GM12864 (cell line): ENCODE results near the gene IFI27.

Source experiments
- DNase-seq: peaks from one replicate; pipeline ENCODE4 v3.0.0-alpha.2; 2011; ENCODE audit warnings: low read depth
- H3K4me3 ChIP-seq: 2 replicates; pipeline ENCODE4 v1.5.1; 2011; ENCODE audit warnings: mild to moderate bottlenecking, low read depth, low read length, control low read depth
- CTCF ChIP-seq: IDR thresholded peaks from 2 replicates; pipeline ENCODE4 v1.5.1; 2011; ENCODE audit warnings: low read depth, mild to moderate bottlenecking, moderate library complexity, low read length, control low read depth, inconsistent platforms; ENCODE audit errors: missing control alignments

Gene IFI27

GRCh38 chr14:94161981-94162380 lies 51.4 kb downstream of the IFI27 start:
- DNase-seq: no peak

GRCh38 chr14:94162466-94162865 lies 51.9 kb downstream of the IFI27 start:
- H3K4me3 ChIP-seq: no peak overlapping the region
- TF ChIP-seq CTCF: no peak
- DNase-seq: no peak

More at GRCh38 chr14:94161981-94162380, 51.4 kb downstream of the IFI27 start:
- no peak overlapping the region for H3K4me3 ChIP-seq
- no peak for TF ChIP-seq CTCF

GRCh38 chr14:94163796-94164195 lies 53.3 kb downstream of the IFI27 start:
- no peak for DNase-seq
- no peak for TF ChIP-seq CTCF
- no peak overlapping the region for H3K4me3 ChIP-seq

- TF ChIP-seq CTCF: no peak
- H3K4me3 ChIP-seq: no peak overlapping the region
- no peak for DNase-seq
Measured at GRCh38 chr14:94164685-94165431, 54.3 kb downstream of the IFI27 start.

- TF ChIP-seq CTCF: no peak
- no peak overlapping the region for H3K4me3 ChIP-seq
- DNase-seq: no peak
Measured at GRCh38 chr14:94165744-94166143, 55.2 kb downstream of the IFI27 start.
